Measurements from ENCODE around the gene MAN2B2.

MAN2B2 gene

DNA sequence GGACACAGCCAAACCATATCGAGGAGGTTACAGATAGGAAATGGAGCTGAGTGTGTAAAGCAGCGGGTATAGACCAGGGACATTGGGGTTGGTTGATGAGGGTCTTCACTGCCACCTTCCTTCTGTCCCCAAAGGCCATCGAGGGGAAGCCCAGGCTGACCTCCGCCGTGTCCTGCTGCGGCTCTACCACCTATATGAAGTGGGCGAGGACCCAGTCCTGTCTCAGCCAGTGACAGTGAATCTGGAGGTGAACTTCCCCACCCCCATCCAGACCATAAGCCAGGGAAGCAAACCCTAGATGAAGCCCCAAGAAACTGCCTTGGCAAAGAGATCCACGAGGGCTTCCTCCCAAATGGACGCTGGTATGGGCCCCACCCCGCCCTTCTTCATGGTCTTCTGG lies 42.3 kb downstream of the MAN2B2 start:
- in situ Hi-C loops (cut with HindIII; ENCODE audit: low pct_ligation_motif_present, low sequenced_read_pairs): no loop called here
- Histone ChIP-seq H3K27ac (no peak overlapping the region), H3K36me3 (replicated peaks) (peaks cover 6% of the 10 kb centered on the region), H3K4me3 (ENCODE audit: low read depth, low read length) (no peak overlapping the region), H3K27me3 (replicated peaks) (no peaks in the 10 kb centered on the region)
- TF ChIP-seq, protein P1, sequence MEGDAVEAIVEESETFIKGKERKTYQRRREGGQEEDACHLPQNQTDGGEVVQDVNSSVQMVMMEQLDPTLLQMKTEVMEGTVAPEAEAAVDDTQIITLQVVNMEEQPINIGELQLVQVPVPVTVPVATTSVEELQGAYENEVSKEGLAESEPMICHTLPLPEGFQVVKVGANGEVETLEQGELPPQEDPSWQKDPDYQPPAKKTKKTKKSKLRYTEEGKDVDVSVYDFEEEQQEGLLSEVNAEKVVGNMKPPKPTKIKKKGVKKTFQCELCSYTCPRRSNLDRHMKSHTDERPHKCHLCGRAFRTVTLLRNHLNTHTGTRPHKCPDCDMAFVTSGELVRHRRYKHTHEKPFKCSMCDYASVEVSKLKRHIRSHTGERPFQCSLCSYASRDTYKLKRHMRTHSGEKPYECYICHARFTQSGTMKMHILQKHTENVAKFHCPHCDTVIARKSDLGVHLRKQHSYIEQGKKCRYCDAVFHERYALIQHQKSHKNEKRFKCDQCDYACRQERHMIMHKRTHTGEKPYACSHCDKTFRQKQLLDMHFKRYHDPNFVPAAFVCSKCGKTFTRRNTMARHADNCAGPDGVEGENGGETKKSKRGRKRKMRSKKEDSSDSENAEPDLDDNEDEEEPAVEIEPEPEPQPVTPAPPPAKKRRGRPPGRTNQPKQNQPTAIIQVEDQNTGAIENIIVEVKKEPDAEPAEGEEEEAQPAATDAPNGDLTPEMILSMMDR (IDR thresholded peaks at IDR 0.05; ENCODE audit: low read depth, low read length, missing control alignments): no peak
- DNase-seq: no peak

DNA sequence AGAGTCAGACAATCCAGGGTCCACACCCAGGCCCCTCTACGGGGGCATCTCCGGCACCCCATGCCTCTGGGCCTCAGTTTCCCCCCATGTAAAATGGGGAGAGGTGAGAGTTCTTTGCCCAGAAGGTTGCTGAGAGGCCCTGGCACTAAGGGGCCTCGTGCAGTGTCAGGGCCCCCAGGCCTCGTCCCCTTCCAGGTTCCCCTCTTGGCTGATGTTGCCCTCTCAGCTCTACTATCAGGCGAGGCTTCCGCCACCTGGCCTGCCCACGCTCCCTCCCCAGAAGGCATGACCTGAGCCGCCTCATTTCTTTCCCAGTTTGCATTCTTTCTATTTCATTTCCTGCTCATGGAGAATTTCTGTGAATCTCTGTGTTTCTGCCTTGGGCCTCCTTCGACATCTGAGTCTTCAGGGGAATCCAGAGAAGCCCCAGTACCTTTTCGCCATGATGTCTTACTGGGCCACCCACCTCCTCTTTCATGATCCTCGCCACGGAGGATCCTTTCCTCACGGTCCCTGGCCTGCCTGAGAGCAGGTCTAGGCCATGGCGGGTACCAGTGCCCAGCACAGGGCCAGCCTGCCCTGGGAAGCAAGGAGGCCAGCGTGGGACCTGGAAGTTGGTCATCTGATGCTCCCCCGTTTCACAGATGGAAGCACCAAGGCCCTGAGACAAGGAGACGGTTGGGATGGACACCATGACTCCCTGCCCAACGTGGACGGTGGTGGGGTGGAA lies 43.6 kb downstream of the MAN2B2 start:
- H3K27me3 ChIP-seq (replicated peaks): no peaks in the 10 kb centered on the region
- TF ChIP-seq, protein P1 (IDR thresholded peaks at IDR 0.05; ENCODE audit: low read depth, low read length, missing control alignments): no peak
- no peak overlapping the region for H3K4me3 ChIP-seq (ENCODE audit: low read depth, low read length)
- in situ Hi-C loops (cut with HindIII; ENCODE audit: low pct_ligation_motif_present, low sequenced_read_pairs): no loop called here
- DNase-seq: no peak
- peaks cover 6% of the 10 kb centered on the region for H3K36me3 ChIP-seq (replicated peaks)
- H3K27ac ChIP-seq: no peak overlapping the region

- H3K36me3 ChIP-seq (replicated peaks): peaks cover 6% of the 10 kb centered on the region
- in situ Hi-C loops (cut with HindIII; ENCODE audit: low pct_ligation_motif_present, low sequenced_read_pairs): no loop called here
- TF ChIP-seq, protein P1 (IDR thresholded peaks at IDR 0.05; ENCODE audit: low read depth, low read length, missing control alignments): no peak
- no peak overlapping the region for H3K4me3 ChIP-seq (ENCODE audit: low read depth, low read length)
- H3K27ac ChIP-seq: no peak overlapping the region
- DNase-seq: no peak
- no peaks in the 10 kb centered on the region for H3K27me3 ChIP-seq (replicated peaks)
These were observed 44.1 kb downstream of the MAN2B2 start for GRCh38 chr4:6619116-6619465.

DNA sequence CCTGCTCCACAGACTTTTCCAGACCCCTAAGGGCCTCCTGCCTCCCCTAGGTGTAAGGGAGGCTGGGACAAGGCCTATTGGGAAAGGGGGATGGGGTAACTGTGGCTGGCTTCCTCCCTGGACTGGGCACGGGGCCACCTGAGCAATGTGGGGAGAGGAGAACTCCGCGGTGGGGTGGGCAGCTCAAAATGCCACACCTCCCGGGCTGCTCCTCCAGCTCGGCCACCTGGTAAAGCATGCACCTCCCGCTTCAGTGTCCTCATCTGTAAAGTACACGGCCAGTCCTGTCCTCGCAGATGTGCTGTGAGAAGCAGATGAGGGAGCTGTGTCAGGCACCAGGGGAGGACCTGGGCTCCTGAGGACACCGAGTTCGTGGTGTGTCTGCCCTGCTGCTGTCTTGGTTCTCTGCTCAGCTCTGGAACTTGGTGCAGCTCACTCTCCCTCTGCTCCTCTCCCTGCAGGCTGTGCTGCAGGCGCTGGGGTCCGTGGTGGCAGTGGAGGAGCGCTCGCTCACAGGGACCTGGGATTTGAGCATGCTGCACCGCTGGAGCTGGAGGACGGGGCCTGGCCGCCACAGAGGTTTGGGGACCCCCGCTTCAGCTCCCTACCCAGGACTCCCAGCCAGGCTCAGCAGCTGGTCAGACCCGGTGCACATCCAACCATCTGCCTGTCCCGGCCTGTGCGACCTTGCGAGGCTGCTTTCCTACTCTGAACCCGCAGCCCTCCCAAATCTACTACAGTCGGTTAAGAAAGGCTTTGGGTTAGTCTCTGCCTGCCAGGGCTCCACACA lies 44.7 kb downstream of the MAN2B2 start:
- no peak for DNase-seq
- in situ Hi-C loops (cut with HindIII; ENCODE audit: low pct_ligation_motif_present, low sequenced_read_pairs): no loop called here
- no peaks in the 10 kb centered on the region for H3K27me3 ChIP-seq (replicated peaks)
- no peak overlapping the region for H3K27ac ChIP-seq
- peaks cover 6% of the 10 kb centered on the region for H3K36me3 ChIP-seq (replicated peaks)
- TF ChIP-seq, protein P1 (IDR thresholded peaks at IDR 0.05; ENCODE audit: low read depth, low read length, missing control alignments): no peak
- H3K4me3 ChIP-seq (ENCODE audit: low read depth, low read length): no peak overlapping the region

DNA sequence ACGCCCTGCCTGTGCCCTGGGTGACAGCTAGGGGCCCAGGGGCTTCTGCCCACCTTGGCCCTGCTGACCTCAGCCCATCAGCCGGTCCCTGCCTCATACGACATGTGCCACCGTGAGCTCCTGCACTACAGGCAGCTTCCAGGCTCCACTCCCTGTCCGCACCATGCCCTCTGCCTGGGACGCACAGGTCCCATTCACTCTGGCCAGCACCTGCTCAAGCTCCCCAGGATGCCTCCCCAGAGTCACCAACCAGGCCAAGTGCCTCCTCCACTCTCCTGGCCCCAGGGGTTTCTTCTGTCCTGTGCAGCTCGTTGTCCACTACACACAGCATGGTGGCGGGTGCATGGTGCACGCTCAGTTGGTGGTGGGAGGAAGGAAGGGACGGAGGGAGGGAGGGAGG lies 45.3 kb downstream of the MAN2B2 start:
- DNase-seq: no peak
- in situ Hi-C loops (cut with HindIII; ENCODE audit: low pct_ligation_motif_present, low sequenced_read_pairs): no loop called here

More for the DNA sequence above, 45.3 kb downstream of the MAN2B2 start:
- peaks cover 5% of the 10 kb centered on the region for H3K36me3 ChIP-seq (replicated peaks)
- H3K27me3 ChIP-seq (replicated peaks): no peaks in the 10 kb centered on the region
- TF ChIP-seq, protein P1 (IDR thresholded peaks at IDR 0.05; ENCODE audit: low read depth, low read length, missing control alignments): no peak
- no peak overlapping the region for H3K4me3 ChIP-seq (ENCODE audit: low read depth, low read length)
- no peak overlapping the region for H3K27ac ChIP-seq
